ENCODE results near the gene NOSTRIN.

DNA sequence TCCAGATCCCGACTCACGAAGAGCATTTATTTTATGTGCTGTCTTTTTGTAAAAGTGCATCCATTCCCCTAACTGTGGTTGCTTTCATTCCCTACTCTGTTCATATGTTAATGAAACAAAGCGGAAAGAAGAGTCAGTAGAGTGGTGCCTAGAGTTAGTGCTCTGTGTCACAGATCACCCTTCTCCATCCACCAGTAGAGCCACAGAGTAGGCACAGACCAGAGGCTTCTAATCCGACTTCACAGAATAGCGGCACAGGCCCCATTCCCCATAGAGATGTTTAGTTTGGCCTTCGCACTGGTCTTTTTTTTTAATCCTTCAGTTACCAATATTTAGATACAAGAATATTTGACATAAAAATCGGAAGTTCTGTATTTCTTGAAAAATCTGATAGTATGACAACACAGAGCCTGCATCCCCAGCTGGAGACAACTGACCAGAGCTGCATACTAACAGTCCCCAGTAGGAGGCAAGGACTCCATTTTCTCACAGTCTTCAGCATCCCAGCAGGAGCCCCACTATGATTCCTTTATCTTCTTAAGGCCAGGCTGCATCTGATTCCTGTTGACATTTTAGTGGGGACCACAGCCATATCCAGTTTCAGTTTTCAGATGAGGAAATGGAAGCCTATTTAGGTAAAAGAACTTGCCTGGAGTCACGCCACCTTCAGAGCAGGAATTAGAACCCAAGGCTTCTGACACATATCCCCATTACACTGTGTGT lies 105.7 kb downstream of the NOSTRIN start:
- TF ChIP-seq POLR2A (IDR thresholded peaks at IDR 0.05) (no peak), POLR2AphosphoS5 (IDR thresholded peaks at IDR 0.05) (no peak)
- TF ChIP-seq, protein P1, sequence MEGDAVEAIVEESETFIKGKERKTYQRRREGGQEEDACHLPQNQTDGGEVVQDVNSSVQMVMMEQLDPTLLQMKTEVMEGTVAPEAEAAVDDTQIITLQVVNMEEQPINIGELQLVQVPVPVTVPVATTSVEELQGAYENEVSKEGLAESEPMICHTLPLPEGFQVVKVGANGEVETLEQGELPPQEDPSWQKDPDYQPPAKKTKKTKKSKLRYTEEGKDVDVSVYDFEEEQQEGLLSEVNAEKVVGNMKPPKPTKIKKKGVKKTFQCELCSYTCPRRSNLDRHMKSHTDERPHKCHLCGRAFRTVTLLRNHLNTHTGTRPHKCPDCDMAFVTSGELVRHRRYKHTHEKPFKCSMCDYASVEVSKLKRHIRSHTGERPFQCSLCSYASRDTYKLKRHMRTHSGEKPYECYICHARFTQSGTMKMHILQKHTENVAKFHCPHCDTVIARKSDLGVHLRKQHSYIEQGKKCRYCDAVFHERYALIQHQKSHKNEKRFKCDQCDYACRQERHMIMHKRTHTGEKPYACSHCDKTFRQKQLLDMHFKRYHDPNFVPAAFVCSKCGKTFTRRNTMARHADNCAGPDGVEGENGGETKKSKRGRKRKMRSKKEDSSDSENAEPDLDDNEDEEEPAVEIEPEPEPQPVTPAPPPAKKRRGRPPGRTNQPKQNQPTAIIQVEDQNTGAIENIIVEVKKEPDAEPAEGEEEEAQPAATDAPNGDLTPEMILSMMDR (IDR thresholded peaks at IDR 0.05): no peak

Data from prostate gland (tissue), 2 donors.